ENCODE results near the gene ABCA10. TPM values are rescaled to one million over a fixed set of nuclear protein-coding genes. Genes with fewer than 3 reads are reported as not detected.

The ABCA10 gene
- total and polyA plus RNA-seq, 3 donors from 2014 or later: 11.5 to 16.2 (median 13.6) TPM

DNA sequence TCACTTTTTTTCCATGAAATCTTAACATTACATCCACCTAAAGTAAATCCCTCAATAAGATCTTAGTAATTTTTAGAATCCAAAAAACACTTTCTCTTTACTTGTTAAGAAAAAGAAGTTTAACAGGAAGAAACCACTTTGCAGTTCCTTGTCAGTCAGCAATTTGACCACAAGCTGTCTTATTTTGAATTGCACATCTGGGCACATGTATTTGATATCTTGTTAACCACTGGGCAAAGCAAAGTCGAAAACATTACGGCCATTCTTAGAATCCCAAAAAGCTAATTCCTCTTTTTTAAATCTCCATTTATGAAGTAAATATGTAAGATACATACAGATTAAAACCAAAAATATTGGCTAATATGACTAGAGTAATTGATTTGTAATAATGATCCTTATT is 1.1 kb downstream of the ABCA10 start:
- Histone ChIP-seq H3K9me3 (no peaks in the 10 kb centered on the region), H3K27ac (peak overlapping the region; percentile 27 to 43), H3K4me3 (peak overlapping the region; percentile 5 to 36), H3K4me1 (no peaks in the 10 kb centered on the region), H3K27me3 (no peaks in the 10 kb centered on the region), H3K36me3 (ENCODE audit: low read depth, missing control alignments) (no peaks in the 10 kb centered on the region)
- intact Hi-C loops (cut with DNase I; ENCODE audit: low total_unique reads): no loop called here
- TF ChIP-seq POLR2A (IDR thresholded peaks at IDR 0.05): no peak
- TF ChIP-seq, protein P1, sequence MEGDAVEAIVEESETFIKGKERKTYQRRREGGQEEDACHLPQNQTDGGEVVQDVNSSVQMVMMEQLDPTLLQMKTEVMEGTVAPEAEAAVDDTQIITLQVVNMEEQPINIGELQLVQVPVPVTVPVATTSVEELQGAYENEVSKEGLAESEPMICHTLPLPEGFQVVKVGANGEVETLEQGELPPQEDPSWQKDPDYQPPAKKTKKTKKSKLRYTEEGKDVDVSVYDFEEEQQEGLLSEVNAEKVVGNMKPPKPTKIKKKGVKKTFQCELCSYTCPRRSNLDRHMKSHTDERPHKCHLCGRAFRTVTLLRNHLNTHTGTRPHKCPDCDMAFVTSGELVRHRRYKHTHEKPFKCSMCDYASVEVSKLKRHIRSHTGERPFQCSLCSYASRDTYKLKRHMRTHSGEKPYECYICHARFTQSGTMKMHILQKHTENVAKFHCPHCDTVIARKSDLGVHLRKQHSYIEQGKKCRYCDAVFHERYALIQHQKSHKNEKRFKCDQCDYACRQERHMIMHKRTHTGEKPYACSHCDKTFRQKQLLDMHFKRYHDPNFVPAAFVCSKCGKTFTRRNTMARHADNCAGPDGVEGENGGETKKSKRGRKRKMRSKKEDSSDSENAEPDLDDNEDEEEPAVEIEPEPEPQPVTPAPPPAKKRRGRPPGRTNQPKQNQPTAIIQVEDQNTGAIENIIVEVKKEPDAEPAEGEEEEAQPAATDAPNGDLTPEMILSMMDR (IDR thresholded peaks at IDR 0.05): no peak
- DNase-seq: no peak
- 54 to 60% methylated on average over 2 of the region's 2 CpGs for WGBS, 2 donors

DNA sequence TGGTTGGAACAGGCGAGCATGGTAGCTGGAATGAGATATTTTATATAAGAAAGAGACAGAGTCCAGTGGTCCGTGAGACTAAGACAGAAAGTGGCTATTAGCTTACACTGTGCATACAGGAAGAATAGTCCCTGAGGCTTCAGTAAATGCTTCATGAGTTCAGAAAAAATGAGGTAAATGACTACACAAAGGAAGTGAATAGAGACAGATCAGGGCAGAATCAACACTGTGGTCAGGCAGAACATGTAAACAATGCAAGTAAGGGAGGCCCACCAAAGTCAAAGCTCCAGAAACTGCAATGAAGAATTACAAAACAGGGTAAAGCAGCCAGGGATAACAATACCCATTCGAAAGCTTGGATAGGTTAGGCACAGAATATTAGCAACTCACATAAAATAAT is 4.8 kb downstream of the ABCA10 start:
- Histone ChIP-seq H3K9me3 (no peaks in the 10 kb centered on the region), H3K4me1 (no peaks in the 10 kb centered on the region), H3K36me3 (ENCODE audit: low read depth, missing control alignments) (no peaks in the 10 kb centered on the region), H3K4me3 (no peak overlapping the region), H3K27me3 (no peaks in the 10 kb centered on the region), H3K27ac (peak overlapping the region; percentile 4 to 50)
- TF ChIP-seq, protein P1 (IDR thresholded peaks at IDR 0.05): no peak
- no peak for TF ChIP-seq POLR2A (IDR thresholded peaks at IDR 0.05)
- intact Hi-C loops (cut with DNase I; ENCODE audit: low total_unique reads): no loop called here
- DNase-seq: no peak
- 68 to 72% methylated on average over 3 of the region's 3 CpGs for WGBS, 2 donors

DNA sequence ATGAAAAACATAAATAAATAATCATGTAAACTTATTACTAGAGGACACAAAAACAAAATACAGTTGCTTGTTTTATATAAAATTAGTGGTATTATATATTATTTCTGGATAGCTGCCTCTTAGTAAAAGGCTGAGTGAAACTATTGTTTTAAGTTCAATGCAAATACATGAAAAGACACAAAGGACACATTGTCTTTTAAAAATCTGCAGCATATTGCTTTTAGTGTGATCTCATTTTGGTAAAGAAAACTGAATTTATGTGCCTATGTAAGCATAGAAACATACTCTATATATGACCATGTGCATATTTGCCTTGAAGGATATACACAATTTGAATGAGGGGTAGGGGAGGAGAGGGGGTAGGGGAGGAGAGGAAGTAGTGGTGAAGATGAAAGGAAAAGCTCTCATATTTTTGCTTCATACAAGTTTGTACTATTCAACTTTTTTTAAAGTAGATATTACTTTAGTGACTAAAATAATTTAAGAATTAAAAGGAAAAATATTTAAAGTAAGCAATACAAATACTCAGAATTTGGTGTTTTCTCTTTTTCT is 5.8 kb downstream of the ABCA10 start:
- Histone ChIP-seq H3K27me3 (no peaks in the 10 kb centered on the region), H3K4me1 (no peaks in the 10 kb centered on the region), H3K9me3 (no peaks in the 10 kb centered on the region), H3K27ac (no peak overlapping the region), H3K4me3 (no peak overlapping the region), H3K36me3 (ENCODE audit: low read depth, missing control alignments) (no peaks in the 10 kb centered on the region)
- no peak for DNase-seq
- intact Hi-C loops (cut with DNase I; ENCODE audit: low total_unique reads): no loop called here
- TF ChIP-seq, protein P1 (IDR thresholded peaks at IDR 0.05): no peak
- no peak for TF ChIP-seq POLR2A (IDR thresholded peaks at IDR 0.05)

DNA sequence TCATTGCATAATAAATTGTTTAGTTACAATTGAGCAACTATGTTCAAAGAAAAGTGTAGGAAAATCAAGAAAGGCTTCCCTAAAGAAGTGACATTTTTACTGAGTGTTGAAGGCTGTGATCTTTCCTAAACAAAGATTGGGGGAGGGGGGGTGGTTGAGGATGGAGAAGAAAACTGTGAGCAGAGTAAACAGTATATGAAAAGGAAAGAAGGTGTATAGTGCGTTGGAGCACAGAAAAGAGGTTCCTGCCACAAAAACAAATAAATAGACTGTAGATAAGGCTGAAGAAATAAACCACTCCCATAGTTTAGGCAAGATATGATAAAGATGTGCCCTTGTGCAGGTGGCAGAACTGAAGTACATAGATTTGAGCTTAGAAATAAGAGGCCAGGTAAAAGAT is 8.5 kb downstream of the ABCA10 start:
- Histone ChIP-seq H3K27me3 (no peaks in the 10 kb centered on the region), H3K27ac (no peak overlapping the region), H3K9me3 (no peaks in the 10 kb centered on the region), H3K4me3 (no peak overlapping the region), H3K36me3 (ENCODE audit: low read depth, missing control alignments) (no peaks in the 10 kb centered on the region), H3K4me1 (no peaks in the 10 kb centered on the region)
- DNase-seq: no peak
- WGBS, 2 donors: 73 to 82% methylated on average over 1 of the region's 1 CpG
- intact Hi-C loops (cut with DNase I; ENCODE audit: low total_unique reads): no loop called here
- TF ChIP-seq, protein P1 (IDR thresholded peaks at IDR 0.05): no peak
- no peak for TF ChIP-seq POLR2A (IDR thresholded peaks at IDR 0.05)

DNA sequence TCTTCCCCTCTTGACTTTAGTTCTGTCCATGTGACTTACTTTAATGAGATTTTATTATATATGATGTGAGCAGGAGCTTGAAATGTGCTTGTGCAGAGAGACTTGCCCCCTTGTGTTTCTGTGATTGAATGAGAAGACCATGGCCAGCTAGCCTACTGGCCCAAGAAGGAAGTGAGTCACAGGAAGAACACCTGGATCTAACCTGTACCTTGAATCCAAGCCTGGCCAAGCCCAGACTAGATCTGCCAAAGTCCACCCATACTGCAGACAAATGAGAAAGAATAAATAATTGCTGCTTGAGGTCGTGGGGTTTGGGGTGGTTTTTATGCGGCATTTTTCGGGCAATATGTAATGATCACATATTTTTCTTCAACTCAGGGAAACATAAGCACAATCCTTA is 9.6 kb downstream of the ABCA10 start:
- no peaks in the 10 kb centered on the region for H3K9me3 ChIP-seq
- DNase-seq: no peak
- TF ChIP-seq, protein P1 (IDR thresholded peaks at IDR 0.05): no peak
- TF ChIP-seq POLR2A (IDR thresholded peaks at IDR 0.05): no peak
- H3K36me3 ChIP-seq (ENCODE audit: low read depth, missing control alignments): no peaks in the 10 kb centered on the region
- intact Hi-C loops (cut with DNase I; ENCODE audit: low total_unique reads): no loop called here
- H3K27ac ChIP-seq: no peak overlapping the region
- H3K4me3 ChIP-seq: no peak overlapping the region
- no peaks in the 10 kb centered on the region for H3K27me3 ChIP-seq
- WGBS, 2 donors: 91 to 95% methylated on average over 3 of the region's 3 CpGs
- H3K4me1 ChIP-seq: no peaks in the 10 kb centered on the region
